Stimulated activated CD4-positive, alpha-beta T cell treated with anti-CD3 and anti-CD28 coated beads, Interleukin-2, amount 100 ng/mL, for 4 hours (primary cell): Measurements from ENCODE around the gene ZNRF2.
"Not testable (repeated sequence)": the region's sequence is repeated elsewhere in the genome, so short reads cannot be mapped to it uniquely, and the experiment has no call there.

Experiments used
- DNase-seq: peaks from one replicate; pipeline ENCODE4 v3.0.0-alpha.2; 2020; ENCODE audit warnings: low read depth

Gene ZNRF2

GRCh38 chr7:30363778-30364563 lies 79.6 kb downstream of the ZNRF2 start:
- DNase-seq = no peak

- no peak for DNase-seq
Observed at GRCh38 chr7:30364773-30365172, 80.4 kb downstream of the ZNRF2 start.

- no peak for DNase-seq
Observed at GRCh38 chr7:30365621-30366020, 81.2 kb downstream of the ZNRF2 start.

GRCh38 chr7:30366606-30367005 lies 82.2 kb downstream of the ZNRF2 start:
- no peak for DNase-seq

GRCh38 chr7:30367561-30367960 lies 83.2 kb downstream of the ZNRF2 start:
- DNase-seq = no peak

GRCh38 chr7:30369879-30370278 lies 85.5 kb downstream of the ZNRF2 start:
- DNase-seq = no peak

- DNase-seq = no peak
Observed at GRCh38 chr7:30371321-30371720, 86.9 kb downstream of the ZNRF2 start.

- no peak for DNase-seq
Observed at GRCh38 chr7:30378275-30378674, 93.9 kb downstream of the ZNRF2 start.

GRCh38 chr7:30379131-30379530 lies 94.7 kb downstream of the ZNRF2 start:
- no peak for DNase-seq

GRCh38 chr7:30379741-30380140 lies 95.3 kb downstream of the ZNRF2 start:
- no peak for DNase-seq

- DNase-seq = no peak
Observed at GRCh38 chr7:30380294-30380693, 95.9 kb downstream of the ZNRF2 start.

- DNase-seq = not testable (repeated sequence)
Observed at GRCh38 chr7:30380824-30381223, 96.4 kb downstream of the ZNRF2 start.

- DNase-seq = no peak
Observed at GRCh38 chr7:30382607-30383006, 98.2 kb downstream of the ZNRF2 start.

- DNase-seq = no peak
Observed at GRCh38 chr7:30389791-30390190, 105.4 kb downstream of the ZNRF2 start.

GRCh38 chr7:30390736-30391636 lies 106.6 kb downstream of the ZNRF2 start:
- DNase-seq = no peak

GRCh38 chr7:30391806-30392205 lies 107.4 kb downstream of the ZNRF2 start:
- DNase-seq = no peak

- no peak for DNase-seq
Observed at GRCh38 chr7:30395676-30396075, 111.3 kb downstream of the ZNRF2 start.

- DNase-seq = no peak
Observed at GRCh38 chr7:30396389-30396788, 112.0 kb downstream of the ZNRF2 start.

- no peak for DNase-seq
Observed at GRCh38 chr7:30403477-30403876, 119.1 kb downstream of the ZNRF2 start.

GRCh38 chr7:30405179-30405578 lies 120.8 kb downstream of the ZNRF2 start:
- DNase-seq = no peak

GRCh38 chr7:30406664-30407425 lies 122.4 kb downstream of the ZNRF2 start:
- DNase-seq = no peak

GRCh38 chr7:30411173-30411572 lies 126.8 kb downstream of the ZNRF2 start:
- no peak for DNase-seq
